ENCODE measurements around the gene NHERF1. TPM values are rescaled to one million over a fixed set of nuclear protein-coding genes. Genes with fewer than 3 reads are reported as not detected.

The NHERF1 gene
- total RNA-seq, 1 donor from 2014 or later: 308 TPM

DNA sequence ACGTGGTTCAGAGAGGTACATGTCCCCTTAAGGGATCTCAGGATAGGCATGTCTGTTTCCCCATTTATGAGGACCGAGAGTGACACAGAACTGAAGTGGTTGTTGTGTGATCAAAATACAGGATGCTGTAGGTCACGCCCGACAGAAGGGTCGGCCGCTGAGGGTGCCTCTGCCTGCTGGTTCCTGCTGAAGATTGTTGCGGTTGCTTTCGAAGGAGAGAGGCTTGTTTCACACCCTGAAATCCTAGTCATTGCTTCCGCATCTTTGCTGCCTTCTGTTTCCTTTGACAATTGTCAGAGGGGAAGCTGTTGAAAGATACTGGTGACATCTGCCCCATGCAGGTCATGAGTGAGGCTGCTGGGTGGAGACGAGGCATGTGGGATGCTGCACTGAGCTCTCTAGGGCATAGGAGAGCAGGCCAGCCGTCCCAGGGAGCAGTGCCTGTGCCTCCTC lies 31.5 kb downstream of the NHERF1 start:
- intact Hi-C loops (cut with micrococcal nuclease): loop anchor here (1.0 kb wide), 4 partner anchors 11 to 123 kb away; partner anchors contain the start of gene NHERF1

DNA sequence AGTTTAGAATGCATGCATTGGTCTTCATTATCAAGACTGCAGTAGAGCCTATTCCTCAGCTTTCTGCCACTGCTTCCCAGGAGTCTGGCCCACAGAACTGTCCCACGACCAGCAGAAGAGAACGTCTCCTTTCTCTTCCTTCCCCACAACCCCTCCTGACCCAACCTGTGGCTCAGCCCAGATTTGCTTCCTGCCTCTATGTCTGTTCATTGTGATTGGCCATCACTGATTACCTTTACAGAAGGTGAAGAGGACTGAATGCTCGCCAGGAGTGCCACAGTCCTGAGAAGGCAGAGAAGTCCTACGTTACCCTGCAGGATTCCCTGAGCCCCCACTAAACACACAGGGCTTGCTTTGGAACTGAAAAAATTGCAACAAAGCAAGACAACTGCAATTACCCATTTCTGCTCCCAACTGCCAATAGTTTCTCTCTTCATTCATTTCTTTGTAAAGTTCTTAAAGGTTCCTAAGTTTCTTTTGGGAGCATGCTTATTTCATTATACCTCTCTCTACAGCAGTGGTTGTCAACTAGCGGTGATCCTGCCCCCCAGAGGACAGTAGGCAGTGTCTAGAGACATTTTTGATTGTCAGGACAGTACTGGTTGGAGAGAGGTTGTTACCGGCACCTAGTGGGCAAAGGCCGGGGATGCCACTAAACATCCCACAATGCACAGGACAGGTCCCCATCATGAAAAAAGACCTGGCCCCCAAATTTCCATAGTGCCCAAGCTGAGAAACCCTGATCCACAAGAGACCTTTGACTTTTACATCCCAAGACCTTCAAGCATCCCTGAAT lies 32.2 kb downstream of the NHERF1 start:
- intact Hi-C loops (cut with micrococcal nuclease): loop anchor here (1.0 kb wide), 3 partner anchors 11 to 123 kb away; partner anchors contain the start of gene NHERF1

DNA sequence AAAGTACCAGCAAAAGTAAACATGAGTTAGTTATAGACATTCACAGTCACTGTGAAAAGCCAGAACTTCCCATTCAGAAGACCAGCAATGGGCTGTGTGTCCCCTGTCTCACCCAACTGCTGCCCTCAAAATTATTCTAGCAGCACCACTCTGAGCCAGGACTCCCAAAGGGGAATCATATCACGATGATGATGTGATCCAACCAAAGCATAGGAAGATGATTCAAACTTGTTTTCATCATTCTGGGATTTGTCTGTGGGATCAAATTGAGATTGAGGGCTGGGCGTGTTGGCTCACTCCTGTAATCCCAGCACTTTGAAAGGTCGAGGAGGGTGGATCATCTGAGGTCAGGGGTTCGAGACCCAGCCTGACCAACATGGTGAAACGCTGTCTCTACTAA lies 34.1 kb downstream of the NHERF1 start:
- intact Hi-C loops (cut with micrococcal nuclease): no loop called here

DNA sequence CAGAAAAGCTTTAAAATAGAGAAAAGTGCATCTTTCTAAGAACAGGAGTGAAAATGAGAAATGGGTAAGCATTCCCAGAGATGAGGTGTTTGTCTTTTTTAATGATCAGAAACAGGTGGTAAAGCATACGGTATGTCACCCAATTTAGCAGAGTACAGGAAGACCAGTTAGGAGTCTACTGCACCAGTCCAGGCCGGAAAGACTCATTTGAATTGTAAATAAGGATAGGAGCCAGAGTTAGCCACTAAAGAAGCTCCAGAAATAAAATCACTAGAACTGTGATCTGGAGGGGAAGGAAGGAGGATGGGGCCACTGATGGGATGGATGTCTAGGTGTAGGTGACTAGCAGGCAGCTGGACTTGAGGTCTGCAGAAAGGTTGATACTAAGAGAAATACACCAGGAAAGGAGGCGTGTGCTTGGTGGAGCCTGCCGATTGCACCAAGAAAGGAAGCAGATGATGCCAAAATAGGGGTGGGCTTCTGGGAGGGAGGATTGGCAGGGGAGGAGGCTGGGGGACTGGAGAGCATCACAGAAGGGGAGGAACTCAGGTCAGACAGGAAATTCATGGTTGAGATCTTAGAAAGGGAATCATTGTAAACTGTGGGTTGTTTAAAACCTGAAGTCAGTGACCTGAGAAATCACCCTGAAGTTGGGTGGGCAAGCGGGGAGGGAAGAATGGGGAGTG lies 35.8 kb downstream of the NHERF1 start:
- intact Hi-C loops (cut with micrococcal nuclease): no loop called here

DNA sequence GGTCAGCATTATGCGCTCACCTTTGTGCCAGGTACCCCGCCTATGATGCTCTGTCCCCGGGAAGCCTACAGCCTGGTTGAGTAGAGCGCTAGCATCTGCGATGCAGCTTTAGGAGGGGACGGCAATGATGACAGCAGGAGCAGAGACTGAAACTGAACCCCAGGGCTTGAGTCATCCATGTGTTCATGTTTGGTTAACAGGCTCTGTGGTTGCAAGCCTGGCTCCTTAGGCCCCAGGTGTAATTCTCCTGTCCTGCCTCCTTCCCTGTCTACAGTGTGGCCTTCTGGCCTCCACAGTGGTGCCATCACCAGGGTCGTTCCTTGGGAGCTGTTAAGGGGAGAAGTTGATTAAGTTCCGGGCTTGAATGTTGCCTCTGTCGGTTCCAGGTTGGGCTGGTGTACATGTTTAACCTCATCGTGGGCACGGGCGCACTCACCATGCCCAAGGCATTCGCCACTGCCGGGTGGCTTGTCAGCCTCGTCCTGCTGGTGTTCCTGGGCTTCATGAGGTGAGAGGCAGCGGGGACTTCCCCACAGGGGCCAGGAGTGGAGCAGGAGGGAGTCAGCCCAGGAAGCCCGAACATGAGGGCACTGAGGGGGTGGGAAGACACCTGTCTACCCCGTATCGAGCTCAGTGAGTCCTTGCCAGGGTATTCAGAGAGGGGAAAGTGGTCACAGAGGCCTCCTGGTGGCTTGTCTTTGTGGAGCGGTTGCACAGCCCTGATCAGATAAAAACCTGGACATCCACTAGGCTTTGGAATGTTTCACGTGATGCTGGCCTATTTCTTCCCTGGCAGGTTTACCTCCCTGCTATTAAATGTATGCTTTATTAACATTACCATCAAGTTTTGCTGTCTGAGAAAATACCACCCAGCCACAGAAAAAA lies 36.9 kb downstream of the NHERF1 start:
- intact Hi-C loops (cut with micrococcal nuclease): no loop called here

DNA sequence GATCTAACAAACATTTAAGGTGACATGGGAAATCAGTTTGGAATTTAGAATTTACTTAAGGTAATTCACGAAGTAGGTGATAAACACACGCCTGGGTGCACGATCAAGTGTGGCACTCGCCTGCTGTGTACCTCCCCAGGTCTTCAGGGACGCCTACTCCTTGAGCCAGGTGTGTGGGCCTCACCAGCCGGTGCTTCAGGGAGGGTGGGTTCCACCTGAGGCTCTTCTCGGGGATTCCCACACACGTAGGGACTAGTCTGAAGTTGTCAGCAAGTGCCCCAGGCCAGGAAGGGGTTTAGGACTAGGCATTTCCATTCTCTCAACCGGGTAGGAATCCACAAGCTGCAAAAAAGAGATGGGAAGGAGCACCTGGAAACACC lies 37.5 kb downstream of the NHERF1 start:
- intact Hi-C loops (cut with micrococcal nuclease): no loop called here

DNA sequence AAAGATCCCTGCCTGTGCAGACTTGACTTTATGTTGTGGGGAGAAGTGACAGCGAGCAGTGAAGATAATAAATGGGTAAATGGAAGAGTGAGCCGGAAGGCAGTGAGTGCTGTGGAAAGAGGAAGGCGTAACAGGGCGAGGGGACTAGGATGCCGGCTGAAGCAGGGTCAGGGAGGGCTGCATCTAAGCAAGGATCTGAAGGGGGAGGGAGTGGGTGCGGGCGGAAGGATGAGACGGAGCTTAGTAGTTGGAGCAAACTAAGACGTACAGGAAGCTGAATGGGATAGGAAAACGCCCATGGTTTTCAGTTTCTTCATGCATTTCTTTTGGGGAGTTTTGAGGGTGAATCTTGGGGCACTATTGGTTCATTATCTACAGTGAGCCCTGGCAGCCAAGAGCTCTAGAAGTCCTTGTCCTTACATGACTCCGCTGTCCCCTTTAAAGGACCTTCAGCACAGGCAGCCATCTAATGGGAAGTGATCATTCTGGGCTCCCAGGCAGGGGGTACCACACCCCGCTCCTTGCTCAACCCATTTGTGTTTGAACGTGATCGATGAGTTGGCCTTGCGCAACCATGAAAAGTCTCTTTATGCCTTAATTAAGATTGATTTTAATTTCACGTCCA lies 38.1 kb downstream of the NHERF1 start:
- intact Hi-C loops (cut with micrococcal nuclease): no loop called here

DNA sequence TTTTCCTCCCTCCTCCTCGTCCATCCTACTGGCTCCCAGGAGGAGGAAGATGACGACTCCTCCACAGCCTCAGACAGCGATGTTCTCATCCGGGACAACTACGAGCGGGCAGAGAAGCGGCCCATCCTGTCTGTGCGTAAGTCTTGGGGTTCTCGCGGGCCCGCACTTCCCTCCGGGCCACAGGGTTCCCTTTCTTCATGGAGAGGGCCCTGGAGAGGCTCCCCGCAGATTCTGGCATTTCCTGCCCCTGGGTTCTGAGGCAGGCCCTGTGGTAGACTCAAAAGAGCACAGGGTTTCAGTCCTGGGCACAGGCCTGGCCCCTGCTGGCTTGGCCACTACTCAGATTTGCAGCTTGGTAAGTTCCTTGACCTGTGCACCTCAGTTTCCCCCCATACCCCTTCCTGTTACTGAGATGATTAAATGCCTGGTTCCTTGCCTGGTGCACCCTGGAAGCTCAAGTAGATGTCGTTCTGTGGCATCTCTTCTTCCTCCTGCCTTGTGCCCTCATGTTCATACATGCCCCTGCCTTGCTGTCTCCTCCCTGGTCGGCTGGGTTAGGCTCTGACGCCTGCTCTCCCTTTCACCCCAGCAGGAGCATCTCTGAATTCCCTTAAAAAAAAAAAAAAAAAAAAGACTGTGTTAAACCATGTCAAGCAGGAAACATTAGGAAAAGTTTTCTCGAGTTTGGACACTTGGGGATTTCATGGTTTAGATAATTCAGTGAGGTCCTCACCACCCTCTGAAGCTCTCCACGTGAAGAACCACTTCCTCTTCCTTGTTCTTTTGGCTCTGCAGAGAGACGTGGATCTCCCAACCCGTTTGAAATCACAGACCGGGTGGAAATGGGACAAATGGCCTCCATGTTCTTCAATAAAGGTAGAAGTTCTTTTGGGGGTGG lies 42.0 kb downstream of the NHERF1 start:
- intact Hi-C loops (cut with micrococcal nuclease): loop anchor here (1.0 to 2.0 kb wide), 10 partner anchors 10 to 728 kb away; partner anchors contain the start of gene NAT9

DNA sequence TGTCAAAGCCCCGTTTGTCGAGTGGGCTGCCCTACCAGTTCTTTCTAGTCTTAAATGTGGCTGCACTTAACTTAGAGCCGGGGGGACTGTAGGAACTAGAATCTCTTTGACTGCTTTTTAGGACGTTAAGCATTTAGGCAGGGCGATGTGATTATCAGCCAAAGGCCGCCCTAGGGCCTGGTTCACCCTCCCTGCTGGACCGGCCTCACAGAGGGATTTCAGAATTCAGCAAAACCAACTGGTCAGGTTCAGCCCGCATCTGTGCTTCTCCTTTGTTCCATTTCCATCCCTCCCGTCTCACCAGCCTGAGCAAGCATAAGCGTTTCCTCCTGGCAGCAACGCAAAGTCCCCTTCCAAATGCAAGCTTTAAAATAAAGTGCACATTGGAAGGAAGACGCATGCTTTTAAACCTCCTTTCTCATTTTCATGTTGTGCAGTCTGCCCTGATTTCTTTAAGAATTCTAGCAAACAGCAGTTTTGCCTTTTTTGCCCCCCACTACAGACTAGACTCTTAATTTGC lies 44.2 kb downstream of the NHERF1 start:
- intact Hi-C loops (cut with micrococcal nuclease): no loop called here

DNA sequence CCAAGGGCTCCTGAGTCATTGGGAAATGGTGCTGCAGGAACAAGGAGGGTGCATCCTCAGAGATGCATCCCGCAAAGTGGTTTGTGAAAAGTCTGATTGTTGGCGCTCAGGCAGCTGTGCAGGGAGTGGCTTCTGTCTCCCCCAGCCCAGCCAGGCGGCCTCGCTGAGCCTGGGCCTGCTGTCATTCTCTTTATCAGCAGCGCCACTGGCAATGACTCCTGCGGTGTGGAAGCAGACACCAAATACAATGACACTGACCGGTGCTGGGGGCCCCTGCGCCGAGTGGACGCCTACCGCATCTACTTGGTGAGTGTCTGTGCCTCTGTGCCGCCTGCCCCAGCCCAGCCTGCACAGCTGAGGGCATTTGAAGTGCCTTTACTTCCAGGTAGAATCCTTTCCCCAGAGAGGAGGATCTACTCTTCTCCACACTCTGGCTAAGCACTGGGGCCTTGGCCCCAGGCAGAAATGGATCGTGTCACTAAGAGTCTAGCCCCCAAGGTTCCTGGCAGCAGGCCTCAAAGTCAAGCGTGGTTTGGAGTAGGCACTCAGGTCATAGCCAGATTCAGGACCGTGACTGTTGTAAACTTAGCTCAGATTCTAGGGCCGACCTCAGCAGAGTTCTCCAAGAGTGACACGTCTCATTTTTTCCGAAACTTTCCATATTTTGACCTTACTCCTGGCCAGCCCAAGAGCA lies 47.0 kb downstream of the NHERF1 start:
- intact Hi-C loops (cut with micrococcal nuclease): no loop called here

DNA sequence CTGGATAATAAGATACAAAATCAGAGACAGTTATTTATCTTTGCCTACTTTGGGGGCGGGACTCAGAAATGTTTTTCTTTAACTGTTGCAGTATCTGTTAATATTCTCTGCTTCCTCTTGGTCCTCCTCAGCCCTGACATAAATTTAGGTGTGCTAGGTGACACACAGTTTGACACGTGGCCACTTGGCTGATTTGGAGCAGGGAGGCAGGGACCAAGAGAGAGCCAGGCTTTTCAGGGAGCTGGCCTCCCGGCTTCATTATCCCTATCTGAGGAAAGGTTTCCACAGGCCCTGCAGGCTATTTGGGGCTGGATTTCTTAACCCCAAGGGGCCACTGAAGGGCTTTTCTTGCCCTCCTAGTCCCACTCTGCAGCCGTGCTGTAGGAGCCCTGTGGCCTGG lies 47.8 kb downstream of the NHERF1 start:
- intact Hi-C loops (cut with micrococcal nuclease): no loop called here

DNA sequence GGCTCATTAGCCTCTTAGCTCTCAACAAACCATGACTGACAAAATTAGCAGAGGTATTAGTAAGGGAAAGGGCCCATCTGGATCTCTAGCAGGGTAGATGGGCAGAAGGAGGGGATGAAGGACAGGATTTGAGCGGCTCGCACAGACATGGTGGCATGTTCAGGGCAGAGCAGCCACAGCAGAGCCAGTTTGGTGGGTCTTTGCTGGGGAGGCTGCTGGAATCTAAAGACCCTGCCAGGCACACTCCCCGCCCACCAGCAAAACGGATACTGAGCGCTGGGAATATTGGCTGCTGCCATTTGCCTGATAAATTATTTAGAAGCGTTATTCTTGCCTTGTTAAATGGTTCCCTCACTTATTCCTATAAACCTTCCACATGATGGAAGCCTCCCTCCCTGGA lies 48.4 kb downstream of the NHERF1 start:
- intact Hi-C loops (cut with micrococcal nuclease): no loop called here

DNA sequence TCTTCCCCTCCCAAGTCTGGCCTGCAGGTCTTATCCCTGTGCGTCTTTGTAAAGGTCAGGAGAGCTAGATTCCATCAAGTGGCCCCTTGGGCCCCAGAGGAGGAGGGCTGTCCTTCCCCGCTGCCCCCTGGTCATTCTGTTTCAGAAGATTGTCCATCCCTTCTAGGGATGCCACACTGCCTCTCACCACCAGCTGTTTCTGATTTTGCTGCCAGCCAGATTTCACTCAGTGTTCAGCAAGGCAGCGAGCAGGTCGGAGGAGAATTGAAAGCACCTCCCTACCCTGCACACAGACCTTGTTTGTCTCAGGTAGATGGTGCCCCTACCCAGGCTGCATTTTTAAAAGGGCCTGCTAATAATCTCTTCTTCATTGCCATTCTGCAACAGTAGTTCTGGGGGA lies 49.4 kb downstream of the NHERF1 start:
- intact Hi-C loops (cut with micrococcal nuclease): no loop called here

DNA sequence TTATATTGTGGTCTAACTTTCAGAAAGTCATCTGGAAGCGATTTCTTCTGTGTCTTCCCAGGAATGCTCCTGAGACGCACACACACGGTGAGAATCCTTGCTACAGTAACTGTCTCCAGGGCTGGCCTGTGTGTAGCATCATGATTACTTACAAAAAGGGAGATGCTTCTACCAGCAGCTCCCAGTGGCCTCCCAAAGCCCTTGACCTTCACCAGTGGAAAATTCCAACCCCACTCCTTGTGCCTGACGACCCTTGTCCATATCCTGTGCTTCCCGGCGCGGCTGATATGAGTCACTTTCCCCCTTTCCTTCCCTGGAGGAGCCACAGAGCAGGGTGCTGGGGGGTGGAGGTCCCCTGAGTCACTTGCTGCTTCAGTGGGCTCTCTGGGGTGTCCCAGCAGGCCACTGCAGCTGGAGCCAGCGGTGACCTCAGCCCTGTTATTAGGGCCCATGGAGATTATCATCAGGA lies 49.8 kb downstream of the NHERF1 start:
- intact Hi-C loops (cut with micrococcal nuclease): no loop called here

DNA sequence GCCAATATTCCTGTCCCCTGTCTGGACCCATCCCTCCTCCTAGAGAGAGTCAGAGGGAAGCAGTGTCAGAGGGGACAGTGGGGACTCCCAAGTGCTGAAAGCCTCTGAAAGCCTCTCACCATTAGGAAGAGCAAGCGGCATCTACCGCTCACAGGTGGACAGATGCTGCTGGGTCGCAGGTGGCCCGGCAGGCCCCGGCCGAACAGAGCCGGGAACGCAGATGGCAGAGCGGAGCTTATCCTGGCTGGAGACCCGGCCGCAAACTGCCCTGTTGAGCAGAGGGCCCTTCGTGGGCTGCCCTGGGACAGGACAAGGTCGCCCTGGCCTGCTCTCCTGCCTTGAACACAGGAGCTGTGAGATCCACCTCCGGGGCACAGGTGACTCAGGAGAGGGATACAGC lies 50.7 kb downstream of the NHERF1 start:
- intact Hi-C loops (cut with micrococcal nuclease): no loop called here

DNA sequence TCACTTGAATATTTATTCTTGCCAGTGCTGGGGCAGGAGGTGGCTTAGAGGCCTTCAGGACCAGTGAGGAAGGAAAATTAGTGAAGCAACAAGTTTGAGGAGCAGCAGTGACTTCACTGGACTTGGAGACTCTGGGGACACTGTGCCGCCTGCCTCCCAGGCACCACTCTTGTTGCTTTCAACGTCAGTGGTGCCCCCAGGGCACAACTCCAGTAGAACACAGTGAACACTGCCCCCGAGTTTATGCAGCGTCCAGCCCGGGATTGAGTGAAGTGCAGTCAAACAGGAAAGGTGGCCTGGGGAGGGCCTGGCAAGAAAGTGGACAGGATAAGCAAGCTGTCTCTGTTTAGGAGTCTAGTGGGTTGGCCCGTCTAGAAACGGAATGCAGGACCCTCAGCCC lies 52.1 kb downstream of the NHERF1 start:
- intact Hi-C loops (cut with micrococcal nuclease): no loop called here

DNA sequence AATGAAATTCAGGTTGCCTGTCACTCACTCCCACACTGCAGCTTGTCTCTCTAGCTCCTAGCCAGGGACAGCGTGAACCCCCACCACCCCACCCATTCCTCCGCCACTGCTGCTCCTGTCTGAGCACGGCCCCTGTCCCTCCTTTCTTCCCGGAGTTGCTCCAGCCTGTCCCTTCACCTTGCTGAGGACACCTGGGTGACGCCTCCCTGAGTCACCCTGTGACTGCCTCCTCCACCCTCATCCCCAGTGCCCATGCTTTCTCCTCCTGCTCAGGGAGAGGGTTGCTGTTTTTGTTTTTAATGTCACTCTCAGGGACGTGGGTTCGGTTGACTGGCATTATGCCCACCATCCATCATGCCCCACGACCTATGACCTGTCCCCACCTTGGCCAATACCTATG lies 53.5 kb downstream of the NHERF1 start:
- intact Hi-C loops (cut with micrococcal nuclease): no loop called here

DNA sequence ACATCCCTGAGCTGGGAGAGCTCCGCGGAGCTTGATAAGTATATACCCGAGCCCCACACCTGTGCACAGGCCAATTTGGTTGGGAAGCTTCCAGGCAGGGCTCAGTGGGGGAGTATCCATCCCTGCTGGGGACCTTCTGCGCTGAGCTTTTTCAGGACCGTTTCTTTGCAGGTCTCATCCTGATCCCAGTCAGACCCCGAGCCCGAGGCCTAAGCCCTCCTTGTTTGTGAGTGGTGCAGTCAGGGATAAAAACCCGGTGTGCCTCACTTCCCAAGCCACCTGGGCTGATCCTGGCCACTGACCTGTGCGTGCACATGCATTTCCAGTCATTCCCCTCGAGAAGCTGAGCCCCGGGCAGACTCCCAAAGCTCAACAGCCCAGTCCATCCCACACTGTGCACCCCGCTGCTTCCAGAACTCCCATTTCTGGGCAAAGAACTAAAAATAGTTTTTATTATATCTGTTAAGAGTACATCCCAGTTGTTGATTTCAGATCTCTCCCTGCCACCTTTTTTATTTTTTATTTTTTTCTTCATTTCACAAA lies 55.0 kb downstream of the NHERF1 start:
- intact Hi-C loops (cut with micrococcal nuclease): no loop called here

DNA sequence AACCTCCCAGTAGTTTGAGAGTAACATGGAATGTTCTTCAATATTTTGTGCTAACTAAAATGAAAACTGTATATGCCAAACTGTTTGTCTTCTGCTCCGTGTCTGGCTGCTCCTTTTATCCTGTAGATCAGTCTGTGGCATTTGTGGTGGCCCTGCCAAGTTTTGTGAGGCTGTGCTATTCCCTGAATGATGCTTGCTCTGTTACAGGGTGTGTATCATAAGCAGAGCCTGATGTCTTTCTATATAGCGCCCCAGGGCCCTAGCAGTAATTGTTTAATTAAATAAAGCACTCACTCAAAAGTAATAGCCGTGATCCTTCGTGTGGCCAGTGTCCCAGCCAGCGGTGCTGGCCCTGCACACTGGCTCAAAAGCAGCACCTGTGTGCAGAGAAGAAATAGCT lies 55.5 kb downstream of the NHERF1 start:
- intact Hi-C loops (cut with micrococcal nuclease): no loop called here

Measured in T-helper 1 cell treated with Interleukin-12 subunit alpha and Interleukin-12 subunit beta and Interleukin-4 antibody, amounts not matched to agents 30 ng/mL and 1 ng/mL, for 36 hours (primary cell).